Stomach (tissue), 4 donors: ENCODE data around the gene UBQLN4.

Experiments used
- EP300 ChIP-seq: sonication (generic); formaldehyde crosslinking; IDR thresholded peaks from one replicate; pipeline ENCODE4 v1.6.1; 2017; ENCODE audit warnings: antibody characterized with exemption
- POLR2AphosphoS5 ChIP-seq, 3 donors: sonication (generic); formaldehyde crosslinking; IDR thresholded peaks; one replicate each; pipeline ENCODE4 v1.6.1; 2016; ENCODE audit warnings: antibody characterized with exemption in 3 of 3
- TF ChIP-seq, protein P1 (sequence below), 7 experiments: fragments of 450-650 bp in 4 of 7; fragments of 200-600 bp in 3 of 7; sonication (generic) in 3 of 7; IDR thresholded peaks; one replicate each; pipeline ENCODE4 v1.5.1; 2016 to 2019; ENCODE audit warnings: antibody characterized with exemption in 7 of 7, control low read depth in 2 of 7, mild to moderate bottlenecking in 1 of 7

DNA sequence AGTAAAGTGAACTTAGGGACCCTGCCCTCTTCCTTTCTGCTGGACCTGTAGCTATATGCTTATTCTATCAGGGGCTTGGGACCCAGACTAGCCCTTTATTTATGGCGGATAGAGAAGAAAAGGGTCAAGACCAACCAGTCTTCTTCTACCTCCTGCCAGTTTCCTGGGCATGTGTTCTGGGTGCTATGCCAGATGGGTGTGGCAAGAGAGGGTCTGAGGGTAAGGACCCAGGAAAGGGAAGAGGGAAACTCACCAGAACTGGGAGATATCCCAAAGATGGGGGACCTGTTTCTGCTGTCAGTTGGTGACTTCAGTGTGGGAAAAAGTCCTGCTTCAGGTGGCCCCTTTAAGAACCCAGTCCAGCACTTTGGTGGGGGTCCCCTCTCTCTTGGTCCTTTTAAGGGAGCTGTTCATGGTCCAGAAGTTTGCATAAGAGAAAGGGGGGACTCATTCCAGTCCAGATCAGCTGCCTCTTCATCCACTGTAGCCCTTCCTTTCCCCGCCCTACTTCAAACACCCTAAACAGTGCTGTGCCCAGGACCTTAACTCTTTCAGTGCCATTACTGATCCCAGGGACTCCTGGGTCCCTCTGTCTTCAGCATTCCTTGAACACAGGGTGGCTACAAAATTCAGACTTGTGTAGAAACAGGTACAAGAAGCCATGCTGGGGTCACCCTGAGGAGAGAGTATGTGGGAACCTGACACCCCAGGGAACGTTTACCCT is 51.2 kb downstream of the UBQLN4 start:
- TF ChIP-seq EP300 (no peak), POLR2AphosphoS5 (IDR thresholded peaks at IDR 0.05) (no peak)
- TF ChIP-seq, protein P1, sequence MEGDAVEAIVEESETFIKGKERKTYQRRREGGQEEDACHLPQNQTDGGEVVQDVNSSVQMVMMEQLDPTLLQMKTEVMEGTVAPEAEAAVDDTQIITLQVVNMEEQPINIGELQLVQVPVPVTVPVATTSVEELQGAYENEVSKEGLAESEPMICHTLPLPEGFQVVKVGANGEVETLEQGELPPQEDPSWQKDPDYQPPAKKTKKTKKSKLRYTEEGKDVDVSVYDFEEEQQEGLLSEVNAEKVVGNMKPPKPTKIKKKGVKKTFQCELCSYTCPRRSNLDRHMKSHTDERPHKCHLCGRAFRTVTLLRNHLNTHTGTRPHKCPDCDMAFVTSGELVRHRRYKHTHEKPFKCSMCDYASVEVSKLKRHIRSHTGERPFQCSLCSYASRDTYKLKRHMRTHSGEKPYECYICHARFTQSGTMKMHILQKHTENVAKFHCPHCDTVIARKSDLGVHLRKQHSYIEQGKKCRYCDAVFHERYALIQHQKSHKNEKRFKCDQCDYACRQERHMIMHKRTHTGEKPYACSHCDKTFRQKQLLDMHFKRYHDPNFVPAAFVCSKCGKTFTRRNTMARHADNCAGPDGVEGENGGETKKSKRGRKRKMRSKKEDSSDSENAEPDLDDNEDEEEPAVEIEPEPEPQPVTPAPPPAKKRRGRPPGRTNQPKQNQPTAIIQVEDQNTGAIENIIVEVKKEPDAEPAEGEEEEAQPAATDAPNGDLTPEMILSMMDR (IDR thresholded peaks at IDR 0.05): no peak
